Testis (tissue), 3 donors: ENCODE data around the gene PDE4B. TPM values are rescaled to one million over a fixed set of nuclear protein-coding genes. Genes with fewer than 3 reads are reported as not detected.

Experiments
- DNase-seq: peaks from one replicate; pipeline ENCODE4 v3.0.0-alpha.2; 2019
- H3K27ac ChIP-seq, 2 donors: fragments of 200-600 bp; sonication (generic); one replicate each; pipeline ENCODE4 v1.5.1; 2019
- H3K27me3 ChIP-seq: fragments of 200-600 bp; sonication (generic); one replicate; pipeline ENCODE4 v1.5.1; 2019
- H3K36me3 ChIP-seq: fragments of 200-600 bp; sonication (generic); one replicate; pipeline ENCODE4 v1.5.1; 2017; ENCODE audit warnings: low read depth; ENCODE audit errors: missing control alignments
- H3K4me1 ChIP-seq: fragments of 200-600 bp; sonication (generic); one replicate; pipeline ENCODE4 v1.5.1; 2019
- H3K4me3 ChIP-seq, 2 donors: fragments of 200-600 bp; sonication (generic); one replicate each; pipeline ENCODE4 v1.5.1; 2017 to 2019
- H3K9me3 ChIP-seq: fragments of 200-600 bp; sonication (generic); one replicate; pipeline ENCODE4 v1.5.1; 2017
- CTCF ChIP-seq, 3 experiments: fragments of 450-650 bp in 2 of 3; fragments of 200-600 bp in 1 of 3; sonication (generic) in 1 of 3; IDR thresholded peaks; one replicate each; pipeline ENCODE4 v1.5.1; 2016 to 2019; ENCODE audit warnings: antibody characterized with exemption in 3 of 3, mild to moderate bottlenecking in 2 of 3, moderate library complexity in 1 of 3
- POLR2A ChIP-seq: fragments of 450-650 bp; IDR thresholded peaks from one replicate; pipeline ENCODE4 v1.6.1; 2017; ENCODE audit warnings: antibody characterized with exemption, mild to moderate bottlenecking, moderate library complexity
- WGBS, 2 donors: methylation state at CpG; one replicate each; pipeline ENCODE4 v1.1.5; 2018; 5-methylcytosine and 5-hydroxymethylcytosine counted together
- intact Hi-C: fragments of 100-400 bp; cut with DNase I; formaldehyde crosslinking; loops from one replicate; pipeline ENCODE4 v1.15.1; 2023; ENCODE audit warnings: low total_unique reads
- polyA plus RNA-seq: library from polyadenylated mRNA; stranded (reverse); fragments of 350-450 nt; fragmentation: Illumina TruSeq; extraction: RNeasy Lipid Tissue Mini Kit (QIAGEN cat#74804); gene quantifications from one replicate; pipeline ENCODE4 v1.2.3, GENCODE V29; 2014; ENCODE audit warnings: low read depth, low replicate concordance; ENCODE audit not compliant: insufficient read depth
- total RNA-seq, 2 donors: library from RNA; depleted of rRNA; stranded (reverse); fragments of >200 nt; gene quantifications; one replicate each; pipeline ENCODE4 v1.2.3, GENCODE V29; 2016

PDE4B gene
- total and polyA plus RNA-seq, 3 donors from 2014 or later, result 11.5 to 16.1 (median 12.4) TPM

- Histone ChIP-seq H3K36me3 (no peaks in the 10 kb centered on the region), H3K4me3 (no peak overlapping the region), H3K27ac (no peak overlapping the region), H3K27me3 (no peaks in the 10 kb centered on the region), H3K4me1 (no peaks in the 10 kb centered on the region), H3K9me3 (no peaks in the 10 kb centered on the region)
- WGBS, 2 donors, result 50 to 57% methylated on average over 3 of the region's 3 CpGs
- no peak for DNase-seq
- TF ChIP-seq POLR2A (no peak), CTCF (IDR thresholded peaks at IDR 0.05) (no peak)
- intact Hi-C loops, result no loop called here
Measured at GRCh38 chr1:66012106-66012784, 219.6 kb downstream of the PDE4B start.

GRCh38 chr1:66013371-66013770 is 220.7 kb downstream of the PDE4B start:
- Histone ChIP-seq H3K9me3 (no peaks in the 10 kb centered on the region), H3K4me3 (no peak overlapping the region), H3K4me1 (no peaks in the 10 kb centered on the region), H3K27me3 (no peaks in the 10 kb centered on the region), H3K27ac (no peak overlapping the region), H3K36me3 (no peaks in the 10 kb centered on the region)
- TF ChIP-seq CTCF (IDR thresholded peaks at IDR 0.05), result no peak
- TF ChIP-seq POLR2A, result no peak
- intact Hi-C loops, result no loop called here
- WGBS, 2 donors, result 72 to 76% methylated on average over 3 of the region's 3 CpGs
- no peak for DNase-seq

- no peaks in the 10 kb centered on the region for H3K4me1 ChIP-seq
- TF ChIP-seq POLR2A (no peak), CTCF (IDR thresholded peaks at IDR 0.05) (no peak)
- intact Hi-C loops, result no loop called here
- no peaks in the 10 kb centered on the region for H3K27me3 ChIP-seq
- no peak overlapping the region for H3K4me3 ChIP-seq
- H3K36me3 ChIP-seq, result no peaks in the 10 kb centered on the region
- no peak for DNase-seq
- no peaks in the 10 kb centered on the region for H3K9me3 ChIP-seq
- H3K27ac ChIP-seq, result no peak overlapping the region
- WGBS, 2 donors, result 54 to 67% methylated on average over 2 of the region's 2 CpGs
Measured at GRCh38 chr1:66022904-66023620, 230.4 kb downstream of the PDE4B start.

GRCh38 chr1:66025188-66025587 is 232.5 kb downstream of the PDE4B start:
- no peaks in the 10 kb centered on the region for H3K9me3 ChIP-seq
- H3K4me1 ChIP-seq, result no peaks in the 10 kb centered on the region
- H3K27me3 ChIP-seq, result no peaks in the 10 kb centered on the region
- intact Hi-C loops, result no loop called here
- no peak overlapping the region for H3K4me3 ChIP-seq
- TF ChIP-seq POLR2A (no peak), CTCF (IDR thresholded peaks at IDR 0.05) (no peak)
- no peaks in the 10 kb centered on the region for H3K36me3 ChIP-seq
- no peak overlapping the region for H3K27ac ChIP-seq
- no peak for DNase-seq

GRCh38 chr1:66028035-66028434 is 235.3 kb downstream of the PDE4B start:
- DNase-seq, result no peak
- Histone ChIP-seq H3K27ac (no peak overlapping the region), H3K9me3 (no peaks in the 10 kb centered on the region), H3K27me3 (no peaks in the 10 kb centered on the region), H3K4me3 (no peak overlapping the region), H3K36me3 (no peaks in the 10 kb centered on the region), H3K4me1 (no peaks in the 10 kb centered on the region)
- intact Hi-C loops, result no loop called here
- WGBS, 2 donors, result 95% methylated on average over 3 of the region's 3 CpGs; no CpG with 5 or more reads in 1 of the 2 donors
- TF ChIP-seq POLR2A, result no peak
- TF ChIP-seq CTCF (IDR thresholded peaks at IDR 0.05), result no peak
